Measurements from ENCODE around the gene LNPK. TPM values are rescaled to one million over a fixed set of nuclear protein-coding genes. Genes with fewer than 3 reads are reported as not detected.

The LNPK gene
- total and polyA plus RNA-seq, 9 of the 15 experiments (the other 6 are each of a cell fraction or from before 2014, with no cell fraction given): 6.4 to 40.4 (median 21.3) TPM

GRCh38 chr2:176001916-176002687 lies at the start of gene LNPK (continued):
- TF ChIP-seq ELK3 (CRISPR knock-in tag; IDR thresholded peaks at IDR 0.05) (no peak), EHMT2 (IDR thresholded peaks at IDR 0.05) (no peak), MTA1 (IDR thresholded peaks at IDR 0.05; ENCODE audit: borderline replicate concordance) (no peak; the same call in 1 of the 2 replicates), ZBTB9 (CRISPR knock-in tag; IDR thresholded peaks at IDR 0.05) (peak; percentile 42; the same call in 1 of the 2 replicates), NFE2 (IDR thresholded peaks at IDR 0.05; ENCODE audit: low read depth) (no peak), ZNF583 (CRISPR knock-in tag; IDR thresholded peaks at IDR 0.05) (0 out of 2 replicates have a peak, but pooled peaks have one; percentile 44), GABPA (tag; conservative IDR thresholded peaks at IDR 0.05; ENCODE audit: low read depth) (no peak), SP1 (CRISPR knock-in tag; IDR thresholded peaks at IDR 0.05) (peak; percentile 40; the same call in 1 of the 2 replicates)

GRCh38 chr2:176039375-176039774 lies 37.3 kb upstream of the LNPK start:
- ATAC-seq (no peak), DNase-seq (ENCODE audit: extremely low read depth in 1 of 4, low spot score in 3 of 4) (no peak), FAIRE-seq (no peak)
- Histone ChIP-seq H3K9me3 (replicated peaks; ENCODE audit: control insufficient read depth, insufficient read depth, low read depth, low read length) (no peaks in the 10 kb centered on the region), H3K27me3 (ENCODE audit: control insufficient read depth in 2 of 2, insufficient read depth in 2 of 2, low read length in 2 of 2) (0 out of 5 replicates have a peak, but pooled peaks cover 0 to 3% of the 10 kb centered on the region in 2 experiments), H3K4me1 (replicated peaks in 1 of 2; ENCODE audit: control insufficient read depth in 2 of 2, insufficient read depth in 2 of 2, low read length in 2 of 2) (no peaks in the 10 kb centered on the region), H4K20me1 (replicated peaks; ENCODE audit: control insufficient read depth, insufficient read depth, low read length) (no peaks in the 10 kb centered on the region), H3K27ac (ENCODE audit: extremely low read depth, low read depth, low read length) (no peak overlapping the region), H3K79me2 (ENCODE audit: control insufficient read depth, insufficient read depth, low read length) (no peaks in the 10 kb centered on the region), H2AFZ (ENCODE audit: low read depth, low read length) (no peak overlapping the region), H3K9me1 (ENCODE audit: control insufficient read depth, insufficient read depth, low read length) (no peaks in the 10 kb centered on the region), H3K36me3 (ENCODE audit: control insufficient read depth, insufficient read depth, low read length) (no peaks in the 10 kb centered on the region), H3K9ac (ENCODE audit: insufficient read depth in 1 of 2, low read depth in 2 of 2, low read length in 2 of 2) (no peak overlapping the region), H3K4me2 (ENCODE audit: insufficient read depth, low read length) (no peak overlapping the region), H3K4me3 (no peak overlapping the region)
- no TSS peak for BruUV-seq (replicated peaks)
- POLR2A ChIA-PET: no interaction called here
- CTCF ChIA-PET (ENCODE audit: low intra/inter-chr PET ratio): no interaction called here
- intact Hi-C loops (cut with micrococcal nuclease): no loop called here
- WGBS (ENCODE audit: insufficient coverage, low coverage, missing lambda C conversion rate): 0% methylated on average over 3 of the region's 3 CpGs
- in situ Hi-C loops (cut with MboI): no loop called here
- TF ChIP-seq MAFG (tag; conservative IDR thresholded peaks at IDR 0.05): peak; percentile 46; the same call in 1 of the 2 replicates
- no peak for TF ChIP-seq ELF1 (tag; IDR thresholded peaks at IDR 0.05)
- TF ChIP-seq TSHZ1 (CRISPR knock-in tag; IDR thresholded peaks at IDR 0.05): no peak
- TF ChIP-seq ZNF316 (IDR thresholded peaks at IDR 0.05): peak; percentile 58
- TF ChIP-seq ZNF212 (CRISPR knock-in tag; IDR thresholded peaks at IDR 0.05): no peak
- no peak for TF ChIP-seq ZNF644 (tag; IDR thresholded peaks at IDR 0.05; ENCODE audit: low read depth)
- TF ChIP-seq C11orf30 (IDR thresholded peaks at IDR 0.05; ENCODE audit: low read depth): peak; percentile 32; the same call in 1 of the 2 replicates

Data from K562 (cell line).